Measurements from ENCODE around the gene MTF2. TPM values are rescaled to one million over a fixed set of nuclear protein-coding genes. Genes with fewer than 3 reads are reported as not detected.
A peak's percentile ranks its signal among the peaks of the same experiment; 100 is the strongest.

Gene MTF2
- polyA plus RNA-seq, 1 donor (not counting 4 experiments of a cell fraction or from before 2014, with no cell fraction given): 24.8 TPM

DNA sequence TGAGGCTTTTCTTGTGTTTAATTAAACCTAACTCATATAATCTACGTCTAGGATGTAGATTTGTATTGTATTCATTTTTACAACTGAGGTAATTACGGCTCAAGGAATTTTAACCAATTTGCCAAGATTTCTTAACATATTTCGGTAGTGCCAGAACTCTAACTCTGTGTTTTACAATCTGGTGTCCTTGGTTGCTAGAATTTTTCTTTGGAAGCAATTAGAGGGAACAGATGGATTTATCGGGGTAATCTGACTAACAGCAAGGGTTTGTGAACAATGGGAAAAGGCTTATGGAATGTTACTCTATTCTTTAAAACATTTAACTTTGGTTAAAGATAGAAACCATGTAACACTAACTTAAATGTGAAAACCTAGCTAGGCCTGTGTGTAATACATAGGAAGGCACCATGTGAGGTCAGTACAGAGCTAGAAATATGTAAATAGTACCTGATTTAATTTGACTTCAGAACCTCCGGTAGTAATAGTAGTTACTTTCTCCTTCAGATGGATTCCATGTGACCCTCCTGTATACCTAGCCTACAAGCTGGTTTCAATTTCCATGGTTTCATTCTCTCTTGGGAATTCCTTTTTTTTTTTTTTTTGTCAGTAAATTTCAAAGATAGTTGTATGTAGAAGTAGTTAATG is 1.2 kb downstream of the MTF2 start:
- no peaks in the 10 kb centered on the region for H3K9me1 ChIP-seq (ENCODE audit: control insufficient read depth, extremely low read depth, insufficient read depth, low read length)
- peaks cover 65% of the 10 kb centered on the region for H3K79me2 ChIP-seq (ENCODE audit: control insufficient read depth, insufficient read depth, low read length)
- peak overlapping the region; percentile 37 for H2AFZ ChIP-seq (ENCODE audit: control insufficient read depth, low read length)
- peak overlapping the region; percentile 97 for H3K9ac ChIP-seq (ENCODE audit: control insufficient read depth, extremely low read depth, insufficient read depth, low read length)
- TF ChIP-seq EZH2 (IDR thresholded peaks at IDR 0.05; ENCODE audit: low read length): no peak
- peak in 2 of 3 experiments; percentile 18 to 56 for TF ChIP-seq CTCF (optimal IDR thresholded peaks at IDR 0.05 in 1 of 3, IDR thresholded peaks at IDR 0.05 in 1 of 3, conservative IDR thresholded peaks at IDR 0.05 in 1 of 3; ENCODE audit: extremely low read depth in 1 of 3, insufficient read depth in 2 of 3, low read length in 3 of 3)
- no peaks in the 10 kb centered on the region for H3K9me3 ChIP-seq (ENCODE audit: control insufficient read depth, low read depth, low read length)
- peak overlapping the region; percentile 97 for H3K27ac ChIP-seq (ENCODE audit: control insufficient read depth, insufficient read depth, low read length)
- peak; percentile 50 for DNase-seq (ENCODE audit: low read depth, low spot score)
- peak overlapping the region; percentile 99 for H3K4me2 ChIP-seq (ENCODE audit: control insufficient read depth, extremely low read depth, insufficient read depth, low read depth, low read length)
- H3K36me3 ChIP-seq (ENCODE audit: control insufficient read depth in 2 of 2, extremely low read depth in 1 of 2, insufficient read depth in 2 of 2, low read length in 2 of 2): peaks cover 0 to 3% of the 10 kb centered on the region in 2 experiments
- H4K20me1 ChIP-seq (ENCODE audit: control insufficient read depth, extremely low read depth, insufficient read depth, low read length): no peaks in the 10 kb centered on the region
- peak; percentile 9 for FAIRE-seq
- peaks cover 18% of the 10 kb centered on the region for H3K4me1 ChIP-seq (ENCODE audit: control insufficient read depth, extremely low read depth, insufficient read depth, low read length)
- H3K27me3 ChIP-seq (ENCODE audit: control insufficient read depth, extremely low read depth, insufficient read depth, low read length): no peaks in the 10 kb centered on the region
- dilution Hi-C loops (cut with MboI; ENCODE audit: extremely low pct_ligation_motif_present, low sequenced_read_pairs): no loop called here
- H3K4me3 ChIP-seq (ENCODE audit: control insufficient read depth in 2 of 3, extremely low read depth in 1 of 3, insufficient read depth in 2 of 3, low read depth in 1 of 3, low read length in 3 of 3): peak overlapping the region; percentile 98 to 100 (median 99)

DNA sequence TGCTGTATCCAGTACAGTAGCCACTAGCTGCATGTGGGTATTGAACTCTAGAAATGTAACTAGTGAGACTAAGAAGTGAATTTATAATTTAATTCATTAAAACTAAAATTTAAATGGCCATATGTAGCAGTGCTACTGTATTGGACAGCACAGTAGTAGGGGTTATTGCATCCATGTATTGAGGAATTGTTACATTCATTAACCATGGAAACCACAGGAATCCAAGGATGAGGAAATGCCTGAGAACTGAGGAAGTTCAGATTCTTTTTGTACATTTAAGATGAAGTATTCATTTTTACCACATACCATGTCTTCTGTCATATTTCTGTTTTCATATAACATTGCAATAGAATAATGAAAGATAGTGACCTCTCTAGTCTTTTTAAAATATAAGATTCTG is 2.6 kb downstream of the MTF2 start:
- peak overlapping the region; percentile 53 for H3K27ac ChIP-seq (ENCODE audit: control insufficient read depth, insufficient read depth, low read length)

More for the DNA sequence above, 2.6 kb downstream of the MTF2 start:
- Histone ChIP-seq H3K9me3 (ENCODE audit: control insufficient read depth, low read depth, low read length) (no peaks in the 10 kb centered on the region), H3K27me3 (ENCODE audit: control insufficient read depth, extremely low read depth, insufficient read depth, low read length) (no peaks in the 10 kb centered on the region), H3K36me3 (ENCODE audit: control insufficient read depth in 2 of 2, extremely low read depth in 1 of 2, insufficient read depth in 2 of 2, low read length in 2 of 2) (peaks cover 1 to 3% of the 10 kb centered on the region in 2 experiments), H3K4me3 (ENCODE audit: control insufficient read depth in 2 of 3, extremely low read depth in 1 of 3, insufficient read depth in 2 of 3, low read depth in 1 of 3, low read length in 3 of 3) (peak overlapping the region in 2 of 3 experiments; percentile 99 to 100), H4K20me1 (ENCODE audit: control insufficient read depth, extremely low read depth, insufficient read depth, low read length) (peaks cover 5% of the 10 kb centered on the region), H2AFZ (ENCODE audit: control insufficient read depth, low read length) (no peak overlapping the region), H3K4me1 (ENCODE audit: control insufficient read depth, extremely low read depth, insufficient read depth, low read length) (peaks cover 18% of the 10 kb centered on the region), H3K9me1 (ENCODE audit: control insufficient read depth, extremely low read depth, insufficient read depth, low read length) (no peaks in the 10 kb centered on the region), H3K79me2 (ENCODE audit: control insufficient read depth, insufficient read depth, low read length) (peaks cover 79% of the 10 kb centered on the region), H3K4me2 (ENCODE audit: control insufficient read depth, extremely low read depth, insufficient read depth, low read depth, low read length) (peak overlapping the region; percentile 99), H3K9ac (ENCODE audit: control insufficient read depth, extremely low read depth, insufficient read depth, low read length) (peak overlapping the region; percentile 43)
- TF ChIP-seq CTCF (optimal IDR thresholded peaks at IDR 0.05 in 1 of 3, IDR thresholded peaks at IDR 0.05 in 1 of 3, conservative IDR thresholded peaks at IDR 0.05 in 1 of 3; ENCODE audit: extremely low read depth in 1 of 3, insufficient read depth in 2 of 3, low read length in 3 of 3): no peak
- TF ChIP-seq EZH2 (IDR thresholded peaks at IDR 0.05; ENCODE audit: low read length): no peak
- FAIRE-seq (no peak), DNase-seq (ENCODE audit: low read depth, low spot score) (peak; percentile 9)
- dilution Hi-C loops (cut with MboI; ENCODE audit: extremely low pct_ligation_motif_present, low sequenced_read_pairs): no loop called here

Data from keratinocyte (primary cell).